NCI-H1417 (cell line): Measurements from ENCODE around the gene KRTAP19-8.

ENCODE experiments used
- DNase-seq, 3 experiments: peaks; one replicate each; lab custom pipeline; 2025; lab: John Stamatoyannopoulos, UW

Gene KRTAP19-8, protein sequence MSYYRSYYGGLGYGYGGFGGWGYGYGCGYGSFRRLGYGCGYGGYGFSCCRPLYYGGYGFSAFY

DNA sequence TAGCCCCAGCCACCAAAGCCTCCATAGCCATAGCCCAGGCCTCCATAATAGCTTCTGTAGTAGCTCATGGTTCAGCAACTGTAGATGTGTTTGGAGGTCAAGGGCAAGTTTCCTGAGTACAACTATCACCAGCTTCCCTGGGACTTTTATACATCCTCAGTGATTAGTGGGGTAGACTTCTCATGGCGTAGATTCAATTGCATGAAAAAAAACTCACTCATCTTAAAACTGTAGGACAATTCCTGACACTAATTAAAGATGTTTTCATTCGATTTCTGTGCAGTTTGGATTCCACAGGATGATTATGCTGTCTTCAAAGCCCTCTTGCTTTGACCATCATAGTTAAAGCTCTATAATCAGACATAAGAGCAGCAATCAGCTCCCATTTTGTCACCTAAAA lies at the start of gene KRTAP19-8:
KRTAP19-8 (minus strand) TSS at position 101 of the 400 bp plus-strand sequence; CDS start at position 68, 33 bp downstream.
- DNase-seq, result no peak

DNA sequence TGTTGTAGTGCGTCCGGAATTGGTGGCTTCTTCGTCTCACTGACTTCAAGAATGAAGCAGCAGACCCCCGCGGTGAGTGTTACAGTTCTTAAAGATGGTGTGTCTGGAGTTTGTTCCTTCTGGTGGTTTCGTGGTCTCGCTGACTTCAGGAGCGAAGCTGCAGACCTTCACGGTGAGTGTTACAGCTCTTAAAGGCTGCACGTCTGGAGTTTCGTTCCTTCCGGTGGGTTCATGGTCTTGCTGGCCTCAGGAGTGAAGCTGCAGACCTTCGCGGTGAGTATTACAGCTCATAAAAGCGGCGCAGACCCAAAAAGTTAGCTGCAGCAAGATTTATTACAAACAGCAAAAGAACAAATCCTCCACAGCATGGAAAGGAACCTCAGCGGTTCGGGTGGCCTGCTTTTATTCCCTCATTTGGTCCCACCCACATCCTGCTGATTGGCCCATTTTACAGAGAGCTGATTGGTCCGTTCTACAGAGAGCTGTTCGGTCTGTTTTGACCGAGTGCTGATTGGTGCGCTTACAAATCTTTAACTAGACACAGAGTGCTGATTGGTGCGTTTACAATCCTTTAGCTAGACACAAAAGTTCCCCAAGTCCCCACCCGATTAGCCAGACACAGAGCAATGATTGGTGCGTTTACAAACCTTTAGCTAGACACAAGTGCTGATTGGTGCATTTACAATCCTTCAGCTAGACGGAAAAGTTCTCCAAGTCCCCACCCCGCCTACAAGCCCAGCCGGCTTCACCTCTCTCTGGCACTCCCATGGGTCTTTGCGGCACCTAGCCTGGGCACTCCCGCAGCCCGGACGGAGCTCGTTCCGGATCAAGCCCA lies 49.6 kb upstream of the KRTAP19-8 start:
- no peak for DNase-seq

DNA sequence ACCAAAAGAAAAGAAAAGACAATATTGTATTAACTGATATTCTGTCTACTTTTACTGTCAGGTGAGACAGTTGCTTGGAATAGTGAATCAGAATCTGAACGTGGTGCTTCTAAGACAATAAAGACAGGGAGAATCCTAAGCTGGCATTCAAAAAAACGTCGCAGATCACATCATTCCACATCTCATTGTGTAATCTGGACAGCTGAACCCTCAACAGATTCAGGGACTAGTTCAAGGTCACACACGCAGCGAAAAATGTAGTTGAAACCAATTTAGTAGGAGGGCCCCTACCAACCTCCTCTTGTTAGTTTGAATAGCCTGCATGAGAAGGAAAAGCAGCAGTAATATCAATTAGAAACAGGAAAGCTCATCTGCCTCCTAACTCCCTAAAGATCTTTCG lies 46.4 kb upstream of the KRTAP19-8 start:
- DNase-seq, result no peak

DNA sequence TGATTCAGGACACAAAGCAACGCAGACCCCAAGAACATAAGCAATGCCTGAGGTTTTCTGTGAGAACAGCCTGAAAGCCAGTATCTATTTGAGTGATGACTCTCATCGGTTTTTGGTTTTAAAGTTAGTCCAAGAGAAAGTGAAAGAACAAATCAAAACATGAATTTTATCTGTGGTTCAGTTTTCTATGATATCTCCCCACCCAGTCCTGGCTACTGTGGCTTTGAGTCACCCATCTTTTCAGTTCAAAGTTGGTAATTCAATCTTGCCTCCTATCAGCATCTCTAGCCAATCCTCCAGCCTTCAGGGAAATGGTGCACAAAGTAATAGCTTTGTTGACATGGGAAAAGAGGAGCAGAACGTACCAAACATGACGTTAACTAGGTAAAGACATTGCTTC lies 40.5 kb upstream of the KRTAP19-8 start:
- no peak for DNase-seq

DNA sequence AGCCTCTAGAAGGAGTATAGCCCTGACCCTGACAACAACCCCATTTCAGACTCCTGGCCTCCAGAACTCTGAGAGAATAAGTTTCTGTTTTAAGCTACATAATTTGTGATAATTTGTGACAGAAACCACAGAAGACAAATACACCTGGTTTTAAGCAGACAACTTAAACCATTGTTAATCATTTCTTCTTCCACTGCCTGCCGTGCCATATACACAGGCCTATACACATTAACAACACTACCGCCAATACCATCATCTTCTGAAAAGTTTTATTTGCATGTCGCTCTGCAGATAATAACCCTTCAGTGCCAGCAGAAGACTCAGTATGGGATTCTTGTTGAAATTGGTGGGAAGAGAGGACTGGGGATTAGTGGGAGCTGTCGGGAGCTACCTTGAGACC lies 39.9 kb upstream of the KRTAP19-8 start:
- no peak for DNase-seq

DNA sequence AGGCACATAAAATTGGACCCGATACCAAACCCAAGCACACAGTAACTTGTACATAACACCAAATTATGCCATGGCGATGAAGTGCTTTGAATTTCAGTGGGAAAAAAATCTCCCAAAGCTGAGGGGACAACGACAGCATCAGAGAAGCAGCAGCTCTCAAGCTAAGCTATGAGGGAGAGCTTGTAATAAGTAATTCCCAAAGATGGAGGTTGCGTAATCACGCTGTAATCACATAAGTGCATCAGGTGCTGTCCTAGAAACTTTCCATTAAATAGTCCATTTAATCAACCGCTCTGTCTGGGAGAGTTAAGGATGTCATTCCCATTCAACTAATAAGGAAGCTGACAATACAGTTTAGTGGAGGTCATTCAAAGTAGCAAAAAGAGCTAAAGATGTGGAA lies 37.6 kb upstream of the KRTAP19-8 start:
- no peak for DNase-seq

DNA sequence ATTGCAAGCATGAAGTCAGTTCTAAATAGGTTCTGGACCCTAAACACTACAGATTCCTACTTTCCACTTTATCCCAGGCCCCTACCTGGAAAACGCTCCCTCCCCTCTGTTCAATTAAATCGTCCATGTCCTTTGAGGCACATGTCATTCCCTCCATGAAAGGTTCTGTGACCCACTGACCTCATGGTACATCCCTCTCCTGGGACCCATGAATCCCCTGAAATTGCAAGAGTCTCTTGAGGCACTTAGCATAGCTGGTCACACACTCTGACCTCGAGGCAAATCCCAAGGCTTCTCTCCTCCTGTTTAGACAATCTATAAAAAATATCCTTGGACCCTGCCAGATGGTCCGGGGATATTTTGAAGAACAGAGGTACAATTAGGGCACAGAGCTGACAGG lies 34.3 kb upstream of the KRTAP19-8 start:
- no peak for DNase-seq

DNA sequence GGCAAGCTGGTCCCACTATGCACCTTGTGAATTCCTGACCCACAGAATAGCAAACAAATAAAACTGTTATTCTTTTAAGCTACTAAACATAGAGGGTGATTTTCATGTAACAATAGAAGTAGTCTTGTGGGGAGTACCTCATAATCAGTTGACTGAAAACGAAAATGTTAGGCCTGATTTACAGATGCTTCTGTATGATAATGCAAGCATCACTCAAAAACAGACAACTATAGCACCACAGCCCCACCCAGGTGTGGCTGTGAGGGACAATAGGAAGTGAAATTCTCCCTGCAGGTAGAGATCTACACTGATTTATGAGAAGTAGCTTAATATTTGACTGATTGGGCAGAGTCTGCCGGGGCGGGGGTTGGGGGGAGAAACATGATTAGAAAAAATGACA lies 26.5 kb upstream of the KRTAP19-8 start:
- no peak for DNase-seq

DNA sequence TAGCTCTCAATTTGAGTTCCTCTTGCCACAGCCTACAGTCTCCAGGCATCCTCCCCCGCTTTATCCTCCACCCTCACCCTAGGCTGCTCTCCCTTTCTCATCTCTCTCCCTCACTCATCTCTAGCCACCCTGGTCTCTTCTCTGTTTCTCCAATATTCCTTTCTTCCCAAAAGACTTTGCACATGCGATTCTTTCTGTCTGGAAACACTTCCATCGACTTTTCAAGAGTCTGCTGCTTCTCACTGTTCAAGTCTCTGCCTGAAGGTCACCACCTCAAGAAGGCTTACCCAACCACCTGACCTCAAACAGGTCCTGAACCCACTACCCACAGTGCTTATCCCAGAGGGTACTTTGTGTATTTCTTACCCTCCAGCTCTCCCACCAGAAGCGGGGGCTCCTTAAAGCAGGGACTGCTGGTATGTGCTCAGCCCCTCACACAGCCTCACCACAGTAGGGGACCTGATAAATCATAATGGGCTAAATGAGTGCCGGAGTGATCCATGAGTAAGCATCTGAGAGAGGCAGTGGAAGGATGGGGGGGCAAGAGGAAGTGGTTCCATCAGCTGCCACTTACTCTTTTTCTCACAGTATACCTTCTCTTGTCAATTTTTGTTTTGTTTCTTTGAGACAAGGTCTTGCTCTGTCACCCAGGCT lies 14.3 kb upstream of the KRTAP19-8 start:
- DNase-seq, result no peak

DNA sequence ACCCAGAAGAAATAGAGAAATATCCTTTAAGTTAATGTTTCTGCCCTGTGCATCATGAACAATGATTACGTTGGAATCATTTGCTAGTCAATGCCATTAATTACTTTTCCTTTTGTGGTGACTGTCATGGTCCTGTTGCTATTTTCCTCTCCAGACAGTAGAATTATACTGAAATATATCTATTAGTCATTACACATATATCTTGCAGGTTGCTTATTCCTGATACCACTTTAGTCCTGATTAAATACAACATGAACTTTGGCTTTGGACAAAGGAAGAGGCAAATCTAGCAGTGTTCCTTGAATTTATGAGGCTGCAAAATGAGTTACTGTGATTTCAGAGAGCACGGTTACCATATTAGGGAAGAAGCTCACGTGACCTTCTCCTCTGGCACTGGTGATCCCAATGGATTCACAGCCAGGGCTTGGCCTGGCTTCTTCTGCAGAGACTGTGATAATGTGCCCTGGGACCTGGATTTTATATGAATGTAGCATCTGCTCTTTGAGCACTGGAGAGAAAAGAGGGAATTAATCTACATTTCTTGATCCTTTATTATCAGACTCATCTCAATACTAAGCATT lies 12.4 kb upstream of the KRTAP19-8 start:
- no peak for DNase-seq

DNA sequence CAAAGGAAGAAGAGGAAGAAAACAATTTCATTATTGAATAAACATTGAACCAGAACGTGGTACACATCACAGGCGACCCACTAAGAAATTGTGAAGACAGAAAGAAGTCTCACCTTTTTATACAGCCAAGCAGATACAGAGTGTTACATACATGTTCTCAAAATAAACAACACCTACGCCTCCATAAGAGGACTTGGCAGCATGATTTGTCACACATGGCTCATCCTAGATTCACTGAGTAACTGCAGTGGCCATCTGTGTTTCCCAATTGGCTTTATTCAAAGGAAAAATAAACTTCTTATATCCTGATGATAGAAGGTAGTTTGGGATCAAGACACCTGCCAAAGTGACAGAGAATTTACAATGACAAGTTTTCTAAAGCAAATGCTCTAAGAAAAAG lies 7.6 kb upstream of the KRTAP19-8 start:
- no peak for DNase-seq

DNA sequence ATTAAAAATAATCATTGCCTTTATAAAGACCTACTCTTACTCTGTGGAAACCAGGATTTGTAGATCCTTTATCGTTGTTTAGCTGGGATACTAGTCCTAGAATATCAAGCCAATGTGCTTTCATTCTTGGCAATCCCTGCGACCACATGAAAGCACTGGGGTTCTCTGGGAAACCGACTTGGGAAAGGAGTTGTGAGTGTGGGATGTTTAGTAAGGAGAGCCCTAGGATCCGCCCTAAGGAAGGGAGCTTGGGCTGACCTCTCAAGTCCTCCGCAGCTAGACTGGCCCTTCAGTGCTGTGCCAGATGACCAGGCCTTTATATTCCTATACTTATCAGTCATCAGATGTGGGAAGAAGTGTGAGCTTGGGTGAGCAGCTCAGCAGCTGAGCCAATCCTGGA lies 5.2 kb upstream of the KRTAP19-8 start:
- no peak for DNase-seq

DNA sequence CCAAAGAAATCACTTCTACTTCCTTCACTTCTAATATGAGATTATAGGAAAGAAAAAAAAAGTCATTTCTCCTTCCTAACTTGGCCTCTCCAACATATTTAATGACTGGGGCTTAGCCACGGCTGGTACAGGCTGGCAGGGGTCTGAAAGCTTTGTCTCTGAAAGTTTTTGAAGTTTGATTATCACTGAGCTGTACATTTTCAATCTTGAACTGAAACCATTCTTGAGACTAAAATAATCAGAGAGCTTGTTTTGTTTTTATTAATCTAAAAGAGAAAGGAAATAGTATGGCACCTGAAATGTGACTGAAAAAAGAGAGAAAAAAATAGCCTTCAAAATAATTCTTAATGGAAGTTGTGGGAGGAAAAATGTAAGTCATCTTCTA lies 3.8 kb upstream of the KRTAP19-8 start:
- DNase-seq, result no peak

DNA sequence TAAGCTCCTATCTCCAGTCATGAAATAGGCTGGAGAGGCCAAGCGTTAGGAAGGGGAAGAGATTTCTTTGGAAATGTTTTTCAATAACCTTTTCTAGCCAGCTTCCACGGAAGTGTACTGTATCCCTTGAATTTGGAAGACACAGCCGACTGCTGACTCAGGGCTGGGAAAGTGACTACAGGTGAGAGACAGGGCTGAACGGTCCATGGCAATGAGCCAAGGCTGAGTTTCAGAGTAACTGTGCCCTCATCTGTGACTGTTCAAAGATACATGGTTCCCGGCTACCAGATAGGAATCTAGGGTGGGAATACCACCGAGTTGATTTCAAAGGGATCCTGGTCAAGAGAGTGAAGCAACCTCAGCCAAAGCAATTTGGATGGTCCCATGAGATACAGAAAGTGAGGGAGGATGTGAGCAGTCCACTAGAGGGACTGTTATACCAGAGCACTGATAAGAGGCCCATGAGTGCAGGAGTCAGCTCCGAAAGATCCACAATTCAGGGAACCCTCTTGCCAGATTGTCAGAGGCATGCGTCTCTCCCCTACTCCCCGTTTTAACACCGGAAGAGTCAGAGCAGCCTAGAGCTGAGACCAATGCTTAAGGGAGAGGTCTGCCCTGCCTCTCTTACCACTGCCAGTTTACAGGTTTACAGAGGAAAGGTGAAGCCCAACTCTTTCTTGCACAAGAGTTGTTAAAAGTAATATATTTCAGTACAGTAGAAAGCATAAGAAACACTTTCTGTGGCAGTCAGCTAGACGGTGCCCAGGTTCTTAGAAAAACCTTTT lies 3.2 kb upstream of the KRTAP19-8 start:
- no peak for DNase-seq

DNA sequence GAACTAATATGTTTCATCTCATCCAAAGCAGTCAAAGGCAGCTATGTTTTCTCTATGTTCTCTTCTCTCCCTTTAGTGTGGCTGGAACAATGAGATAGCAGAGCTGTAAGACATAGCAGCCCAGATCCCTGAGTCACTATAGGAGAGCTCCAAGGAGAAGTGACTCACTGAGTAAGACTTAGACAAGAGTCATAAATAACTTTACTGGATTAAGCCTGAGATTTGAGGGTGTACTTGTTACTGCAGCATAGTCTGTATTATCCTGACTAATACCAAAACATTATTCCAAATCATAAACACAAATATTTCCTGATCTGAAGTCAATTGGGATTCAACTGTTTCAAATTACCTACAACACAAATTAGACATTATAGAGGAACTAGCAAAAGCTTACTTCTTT lies 3.9 kb downstream of the KRTAP19-8 start:
- no peak for DNase-seq

DNA sequence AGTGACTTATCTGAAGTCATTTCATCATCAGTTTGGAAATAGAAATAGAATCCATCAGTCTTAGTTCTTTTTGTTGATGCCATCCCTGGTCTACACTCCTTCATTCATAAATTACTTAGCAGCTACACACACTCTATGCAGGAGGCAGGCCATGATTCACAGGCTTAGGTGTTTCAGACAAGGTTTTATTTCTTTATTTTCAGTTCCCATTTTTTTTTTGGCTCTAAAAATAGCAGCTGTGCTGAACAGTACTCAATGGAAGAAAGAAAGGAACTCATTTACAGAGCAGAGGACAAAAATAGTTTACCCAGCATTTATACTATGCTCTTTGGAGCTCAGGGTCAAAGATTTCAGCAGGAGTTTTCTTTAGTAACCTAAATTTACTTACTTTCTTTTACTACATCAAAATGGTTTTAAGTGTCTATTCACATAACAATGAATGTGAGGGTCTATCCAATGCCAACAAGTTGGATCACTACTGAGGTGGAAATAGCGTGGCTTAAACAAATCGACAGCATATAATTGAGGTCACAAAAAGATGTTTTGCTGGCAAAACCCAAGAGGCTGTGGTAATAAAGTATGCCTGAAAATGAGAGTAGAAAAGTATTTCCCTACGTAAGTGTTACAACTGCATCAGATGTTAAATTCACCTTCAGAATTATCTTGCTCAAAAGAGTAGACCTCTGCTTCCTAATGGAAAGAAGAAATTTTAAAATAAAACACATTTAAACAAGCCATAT lies 7.7 kb downstream of the KRTAP19-8 start:
- DNase-seq, result no peak

DNA sequence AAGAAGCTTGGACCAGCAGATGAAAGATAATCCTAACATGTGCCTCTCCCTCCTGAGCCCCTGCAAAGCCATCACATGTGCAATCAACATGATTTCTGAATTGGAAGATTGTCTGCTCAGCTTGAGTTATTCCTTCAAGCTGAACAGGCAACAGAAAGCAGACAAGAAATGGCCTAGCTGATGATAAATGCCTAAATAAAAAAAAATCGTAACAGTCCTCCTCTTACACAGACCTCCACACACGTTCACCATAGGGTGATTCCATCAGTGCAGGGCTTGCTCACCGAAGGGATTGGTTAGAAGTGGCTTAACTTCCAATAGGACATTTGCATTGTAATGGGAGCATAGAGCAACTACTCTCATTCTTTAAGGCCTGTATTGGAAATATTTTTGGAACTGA lies 14.6 kb downstream of the KRTAP19-8 start:
- no peak for DNase-seq

DNA sequence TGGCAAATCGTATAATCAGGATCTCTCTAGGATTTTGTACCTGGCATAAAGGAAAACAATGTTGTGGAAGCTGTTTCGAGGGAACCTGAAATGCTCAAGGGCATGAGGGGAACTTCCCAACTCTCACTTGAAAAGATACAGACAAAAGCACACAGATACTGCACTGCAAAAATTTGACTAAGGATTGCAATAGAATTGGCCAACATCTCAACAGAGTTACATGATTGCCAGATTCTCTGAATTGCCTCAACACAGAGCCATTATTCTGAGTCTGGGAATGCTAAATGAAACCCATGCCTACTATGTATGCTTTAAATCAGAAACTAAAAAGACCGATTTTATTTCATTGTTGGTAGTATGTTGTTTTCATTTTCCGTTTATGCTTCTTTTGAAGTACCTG lies 16.0 kb downstream of the KRTAP19-8 start:
- DNase-seq, result no peak

DNA sequence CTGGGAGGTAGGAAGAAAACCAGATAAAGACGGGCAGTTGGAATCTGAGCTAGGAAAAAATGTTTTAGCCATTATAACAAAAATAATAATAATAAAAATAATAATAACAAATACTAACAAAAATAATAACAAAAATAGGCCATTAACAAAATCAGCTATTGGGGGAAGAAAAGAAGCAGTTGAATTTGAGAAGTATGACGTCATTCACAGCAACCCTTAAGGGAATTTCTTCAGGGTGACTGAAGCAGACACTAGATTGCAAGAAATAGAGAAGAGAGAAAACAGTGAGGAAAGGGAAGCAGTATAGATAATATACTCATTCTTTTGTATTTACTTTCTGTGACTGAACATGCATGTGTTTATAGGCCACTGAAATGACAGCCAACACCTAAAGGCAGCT lies 20.0 kb downstream of the KRTAP19-8 start:
- DNase-seq, result no peak

DNA sequence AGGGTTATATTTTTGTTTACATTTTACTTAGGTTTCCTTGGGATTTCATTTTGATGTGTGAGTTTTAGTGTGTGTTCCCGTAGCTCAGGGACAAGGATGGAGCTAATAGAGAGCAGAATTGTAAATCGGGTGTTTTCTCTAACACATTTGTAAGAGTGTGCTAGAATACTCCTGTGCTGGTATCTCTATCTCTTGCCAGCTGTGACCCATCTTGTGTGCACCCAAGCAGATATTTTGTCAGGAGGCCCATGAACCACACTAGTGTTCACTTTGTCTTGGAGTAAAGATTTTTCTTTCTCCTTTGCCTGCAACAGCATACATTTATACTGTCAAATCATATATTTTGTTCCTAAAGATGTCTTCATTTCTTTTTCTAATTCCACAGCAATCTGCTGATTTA lies 23.4 kb downstream of the KRTAP19-8 start:
- no peak for DNase-seq
